ENCODE data around the gene ADGRV1. TPM values are rescaled to one million over a fixed set of nuclear protein-coding genes. Genes with fewer than 3 reads are reported as not detected.

The ADGRV1 gene
- total RNA-seq, 2 donors from 2014 or later: 97.6 to 117 TPM

- no peak for DNase-seq
- Mint-ChIP-seq H3K27ac (no peak overlapping the region), H3K4me1 (peaks cover 5% of the 10 kb centered on the region), H3K4me3 (no peak overlapping the region), H3K36me3 (ENCODE audit: low read depth) (no peaks in the 10 kb centered on the region), H3K27me3 (ENCODE audit: insufficient read depth) (no peaks in the 10 kb centered on the region), H3K9me3 (no peaks in the 10 kb centered on the region)
- Histone ChIP-seq H3K9me3 (ENCODE audit: control insufficient read depth, low read length) (peaks cover 8% of the 10 kb centered on the region), H3K4me3 (ENCODE audit: low read length) (no peak overlapping the region), H3K9ac (ENCODE audit: extremely low read depth, low read length, poor library complexity, severe bottlenecking) (no peak overlapping the region), H3K4me1 (ENCODE audit: control insufficient read depth, insufficient read depth, low read length) (peaks cover 2% of the 10 kb centered on the region), H3K27me3 (ENCODE audit: control insufficient read depth, insufficient read depth, low read length, poor library complexity, severe bottlenecking) (no peaks in the 10 kb centered on the region), H3K36me3 (ENCODE audit: control insufficient read depth, insufficient read depth, low read length) (no peaks in the 10 kb centered on the region), H3K27ac (ENCODE audit: low read depth, low read length) (no peak overlapping the region)
- TF ChIP-seq CTCF (conservative IDR thresholded peaks at IDR 0.05): no peak
- 95 to 96% methylated on average over 5 to 6 of the region's 6 CpGs for WGBS, 2 experiments (ENCODE audit: insufficient coverage in 1 of 2, insufficient read length in 1 of 2)
Observed at GRCh38 chr5:90909940-90910339, 351.3 kb downstream of the ADGRV1 start.

GRCh38 chr5:90911169-90911568, 352.6 kb downstream of the ADGRV1 start:
- WGBS, 2 experiments (ENCODE audit: insufficient coverage in 1 of 2, insufficient read length in 1 of 2): 86 to 89% methylated on average over 1 of the region's 1 CpG
- Mint-ChIP-seq H3K4me3 (no peak overlapping the region), H3K36me3 (ENCODE audit: low read depth) (peaks cover 3% of the 10 kb centered on the region), H3K4me1 (peaks cover 12% of the 10 kb centered on the region), H3K9me3 (no peaks in the 10 kb centered on the region), H3K27ac (no peak overlapping the region), H3K27me3 (ENCODE audit: insufficient read depth) (no peaks in the 10 kb centered on the region)
- no peak for DNase-seq
- H3K9me3 ChIP-seq (ENCODE audit: control insufficient read depth, low read length): peaks cover 8% of the 10 kb centered on the region
- H3K36me3 ChIP-seq (ENCODE audit: control insufficient read depth, insufficient read depth, low read length): no peaks in the 10 kb centered on the region
- no peak overlapping the region for H3K27ac ChIP-seq (ENCODE audit: low read depth, low read length)
- peaks cover 2% of the 10 kb centered on the region for H3K4me1 ChIP-seq (ENCODE audit: control insufficient read depth, insufficient read depth, low read length)
- no peak for TF ChIP-seq CTCF (conservative IDR thresholded peaks at IDR 0.05)
- H3K27me3 ChIP-seq (ENCODE audit: control insufficient read depth, insufficient read depth, low read length, poor library complexity, severe bottlenecking): no peaks in the 10 kb centered on the region
- H3K9ac ChIP-seq (ENCODE audit: extremely low read depth, low read length, poor library complexity, severe bottlenecking): no peak overlapping the region
- H3K4me3 ChIP-seq (ENCODE audit: low read length): no peak overlapping the region

- Histone ChIP-seq H3K9ac (ENCODE audit: extremely low read depth, low read length, poor library complexity, severe bottlenecking) (no peak overlapping the region), H3K36me3 (ENCODE audit: control insufficient read depth, insufficient read depth, low read length) (no peaks in the 10 kb centered on the region), H3K4me1 (ENCODE audit: control insufficient read depth, insufficient read depth, low read length) (peaks cover 2% of the 10 kb centered on the region), H3K4me3 (ENCODE audit: low read length) (no peak overlapping the region), H3K27me3 (ENCODE audit: control insufficient read depth, insufficient read depth, low read length, poor library complexity, severe bottlenecking) (no peaks in the 10 kb centered on the region), H3K9me3 (ENCODE audit: control insufficient read depth, low read length) (peaks cover 8% of the 10 kb centered on the region), H3K27ac (ENCODE audit: low read depth, low read length) (no peak overlapping the region)
- TF ChIP-seq CTCF (conservative IDR thresholded peaks at IDR 0.05): no peak
- no peak overlapping the region for H3K27ac Mint-ChIP-seq
- peaks cover 12% of the 10 kb centered on the region for H3K4me1 Mint-ChIP-seq
- no peaks in the 10 kb centered on the region for H3K27me3 Mint-ChIP-seq (ENCODE audit: insufficient read depth)
- 79 to 94% methylated on average over 3 to 4 of the region's 4 CpGs for WGBS, 2 experiments (ENCODE audit: insufficient coverage in 1 of 2, insufficient read length in 1 of 2)
- DNase-seq: no peak
- H3K4me3 Mint-ChIP-seq: no peak overlapping the region
- no peaks in the 10 kb centered on the region for H3K9me3 Mint-ChIP-seq
- peaks cover 3% of the 10 kb centered on the region for H3K36me3 Mint-ChIP-seq (ENCODE audit: low read depth)
Observed at GRCh38 chr5:90912476-90912875, 353.9 kb downstream of the ADGRV1 start.

All from endodermal cell (in vitro differentiated cells).